Measurements from ENCODE around the gene PTPN1. TPM values are rescaled to one million over a fixed set of nuclear protein-coding genes. Genes with fewer than 3 reads are reported as not detected.

The PTPN1 gene
- polyA plus RNA-seq, 1 of the 3 experiments (the other 2 are of a cell fraction) = 23.6 TPM

GRCh38 chr20:50467174-50467573, 43.0 kb upstream of the PTPN1 start:
- 75% methylated on average over 6 of the region's 6 CpGs for whole genome bisulfite sequencing (ENCODE audit: low lambda C conversion rate)
- peaks cover 0 to 5% of the 10 kb centered on the region in 2 experiments; a peak in 2 of 4 replicates for H3K4me1 ChIP-seq (ENCODE audit: control insufficient read depth in 1 of 2, insufficient read depth in 2 of 2, low read depth in 1 of 2, low read length in 1 of 2)
- DNase-seq = no peak
- H3K27me3 ChIP-seq (ENCODE audit: insufficient read depth) = no peaks in the 10 kb centered on the region
- no peaks in the 10 kb centered on the region for H4K20me1 ChIP-seq (ENCODE audit: insufficient read depth)
- no peak overlapping the region for H2AFZ ChIP-seq (ENCODE audit: low read depth)
- no peaks in the 10 kb centered on the region for H3K36me3 ChIP-seq (replicated peaks in 1 of 2; ENCODE audit: control insufficient read depth in 1 of 2, insufficient read depth in 2 of 2, low read length in 1 of 2)
- H3K4me3 ChIP-seq (ENCODE audit: low read depth in 2 of 2, low read length in 1 of 2) = no peak overlapping the region
- H3K4me2 ChIP-seq = no peak overlapping the region
- H3K9me3 ChIP-seq = no peaks in the 10 kb centered on the region
- no peak overlapping the region for H3K27ac ChIP-seq (ENCODE audit: low read depth in 2 of 2, low read length in 1 of 2)
- ChIA-PET POLR2A (no interaction called here), CTCF (interaction anchor here (1.7 to 16.2 kb wide), 3 partner anchors 112 to 282 kb away, joined by 4 to 281 read pairs (median 7); partner anchors contain the start of gene CEBPB)
- no peaks in the 10 kb centered on the region for H3K9me2 ChIP-seq
- H3F3A ChIP-seq (replicated peaks; ENCODE audit: insufficient read depth) = peaks cover 4% of the 10 kb centered on the region
- H3K9ac ChIP-seq = no peak overlapping the region
- TF ChIP-seq REST (IDR thresholded peaks at IDR 0.05; ENCODE audit: low read depth, low read length) (no peak), RCOR1 (IDR thresholded peaks at IDR 0.05; ENCODE audit: low read length) (no peak), FOXM1 (IDR thresholded peaks at IDR 0.05; ENCODE audit: low read depth) (no peak), PBX3 (IDR thresholded peaks at IDR 0.05) (no peak), FOSL2 (IDR thresholded peaks at IDR 0.05; ENCODE audit: borderline replicate concordance, low read depth) (no peak), RXRA (IDR thresholded peaks at IDR 0.05; ENCODE audit: borderline replicate concordance, low read depth) (no peak), FOXJ3 (CRISPR knock-in tag; IDR thresholded peaks at IDR 0.05) (no peak), GABPA (IDR thresholded peaks at IDR 0.05; ENCODE audit: low read depth) (no peak)
- H3K79me2 ChIP-seq (ENCODE audit: insufficient read depth) = no peaks in the 10 kb centered on the region

GRCh38 chr20:50467718-50468356, 42.3 kb upstream of the PTPN1 start:
- CTCF ChIA-PET = interaction anchor here (1.2 to 16.2 kb wide), 5 partner anchors 19 to 382 kb away, joined by 3 to 281 read pairs (median 4); partner anchors contain the start of gene CEBPB
- DNase-seq = peak; percentile 57

More at GRCh38 chr20:50467718-50468356, 42.3 kb upstream of the PTPN1 start:
- Histone ChIP-seq H3K9ac (no peak overlapping the region), H4K20me1 (ENCODE audit: insufficient read depth) (no peaks in the 10 kb centered on the region), H3K27ac (ENCODE audit: low read depth in 2 of 2, low read length in 1 of 2) (no peak overlapping the region), H3K4me2 (no peak overlapping the region), H3K4me1 (ENCODE audit: control insufficient read depth in 1 of 2, insufficient read depth in 2 of 2, low read depth in 1 of 2, low read length in 1 of 2) (no peaks in the 10 kb centered on the region; a peak in 1 of 4 replicates), H3K9me2 (no peaks in the 10 kb centered on the region), H3K79me2 (ENCODE audit: insufficient read depth) (no peaks in the 10 kb centered on the region), H3F3A (replicated peaks; ENCODE audit: insufficient read depth) (no peaks in the 10 kb centered on the region), H3K36me3 (replicated peaks in 1 of 2; ENCODE audit: control insufficient read depth in 1 of 2, insufficient read depth in 2 of 2, low read length in 1 of 2) (no peaks in the 10 kb centered on the region), H3K9me3 (no peaks in the 10 kb centered on the region), H3K4me3 (ENCODE audit: low read depth in 2 of 2, low read length in 1 of 2) (no peak overlapping the region), H2AFZ (ENCODE audit: low read depth) (no peak overlapping the region; the same call in 1 of the 2 replicates), H3K27me3 (ENCODE audit: insufficient read depth) (no peaks in the 10 kb centered on the region)
- WGBS (ENCODE audit: low lambda C conversion rate) = 67% methylated on average over 3 of the region's 3 CpGs
- TF ChIP-seq ZBTB33 (IDR thresholded peaks at IDR 0.05; ENCODE audit: borderline replicate concordance, low read depth) = no peak
- no peak for TF ChIP-seq RXRA (IDR thresholded peaks at IDR 0.05; ENCODE audit: borderline replicate concordance, low read depth)
- TF ChIP-seq USF1 (IDR thresholded peaks at IDR 0.05; ENCODE audit: borderline replicate concordance, low read depth) = peak; percentile 97
- TF ChIP-seq RFX5 (IDR thresholded peaks at IDR 0.05; ENCODE audit: low read length) = no peak
- peak; percentile 66 for TF ChIP-seq USF2 (IDR thresholded peaks at IDR 0.05; ENCODE audit: borderline replicate concordance, low read depth, low read length)
- TF ChIP-seq FOSL2 (IDR thresholded peaks at IDR 0.05; ENCODE audit: borderline replicate concordance, low read depth) = no peak
- no peak for TF ChIP-seq MXI1 (IDR thresholded peaks at IDR 0.05; ENCODE audit: low read depth, low read length)
- peak; percentile 74; the same call in 1 of the 2 replicates for TF ChIP-seq YY1 (IDR thresholded peaks at IDR 0.05; ENCODE audit: low read depth)
- POLR2A ChIA-PET = no interaction called here
